GM23338 (cell line): ENCODE results near the gene ANKRD18B.
"Not testable (repeated sequence)": the region's sequence is repeated elsewhere in the genome, so short reads cannot be mapped to it uniquely, and the experiment has no call there.

ENCODE experiments used
- CREB1 ChIP-seq: fragments of 250-450 bp; sonication (Bioruptor Pico); IDR thresholded peaks from 2 replicates; pipeline ENCODE4 v1.5.0; 2020; ENCODE audit warnings: low read depth, mild to moderate bottlenecking, moderate library complexity
- EZH2 ChIP-seq: fragments of 200-600 bp; sonication (generic); IDR thresholded peaks from one replicate; pipeline ENCODE4 v1.8.0; 2017; ENCODE audit warnings: antibody characterized with exemption, mild to moderate bottlenecking, low read depth; ENCODE audit not compliant: unreplicated experiment
- POLR2AphosphoS5 ChIP-seq: IDR thresholded peaks from 2 replicates; pipeline ENCODE4 v1.6.1; 2016; ENCODE audit warnings: antibody characterized with exemption, low read depth
- TF ChIP-seq, protein P1 (sequence below), 2 experiments: fragments of 200-600 bp in 1 of 2; sonication (generic) in 1 of 2; conservative IDR thresholded peaks; 2 replicates each; pipeline versions ENCODE4 v1.5.1 to v1.6.1; 2016 to 2017; ENCODE audit warnings: antibody characterized with exemption in 2 of 2, low read depth in 2 of 2, mild to moderate bottlenecking in 2 of 2, moderate library complexity in 1 of 2
- TF ChIP-seq, protein P2 (sequence below): IDR thresholded peaks from one replicate; pipeline ENCODE4 v1.6.1; 2018; ENCODE audit warnings: antibody characterized with exemption; ENCODE audit not compliant: unreplicated experiment

DNA sequence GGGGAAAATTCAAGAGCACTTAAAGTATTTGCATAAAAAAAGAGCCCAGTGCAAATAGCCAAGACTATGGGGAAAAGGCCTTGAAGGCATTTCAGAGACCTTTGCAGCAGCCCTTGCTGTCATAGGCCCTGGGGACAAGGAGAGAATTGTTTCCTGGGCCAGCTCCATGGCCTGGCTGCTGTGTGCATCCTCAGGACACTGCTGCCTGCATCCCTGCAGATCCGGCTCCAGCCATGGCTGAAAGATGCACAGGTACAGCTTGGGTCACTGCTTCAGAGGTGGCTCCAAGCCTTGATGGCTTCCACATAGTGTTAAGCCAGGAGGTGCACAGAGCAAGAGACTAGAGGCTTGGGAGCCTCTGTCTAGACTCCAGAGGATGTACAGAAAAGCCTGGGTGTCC lies 55.9 kb downstream of the ANKRD18B start:
- TF ChIP-seq POLR2AphosphoS5, EZH2, CREB1: not testable (repeated sequence)
- TF ChIP-seq, protein P1, sequence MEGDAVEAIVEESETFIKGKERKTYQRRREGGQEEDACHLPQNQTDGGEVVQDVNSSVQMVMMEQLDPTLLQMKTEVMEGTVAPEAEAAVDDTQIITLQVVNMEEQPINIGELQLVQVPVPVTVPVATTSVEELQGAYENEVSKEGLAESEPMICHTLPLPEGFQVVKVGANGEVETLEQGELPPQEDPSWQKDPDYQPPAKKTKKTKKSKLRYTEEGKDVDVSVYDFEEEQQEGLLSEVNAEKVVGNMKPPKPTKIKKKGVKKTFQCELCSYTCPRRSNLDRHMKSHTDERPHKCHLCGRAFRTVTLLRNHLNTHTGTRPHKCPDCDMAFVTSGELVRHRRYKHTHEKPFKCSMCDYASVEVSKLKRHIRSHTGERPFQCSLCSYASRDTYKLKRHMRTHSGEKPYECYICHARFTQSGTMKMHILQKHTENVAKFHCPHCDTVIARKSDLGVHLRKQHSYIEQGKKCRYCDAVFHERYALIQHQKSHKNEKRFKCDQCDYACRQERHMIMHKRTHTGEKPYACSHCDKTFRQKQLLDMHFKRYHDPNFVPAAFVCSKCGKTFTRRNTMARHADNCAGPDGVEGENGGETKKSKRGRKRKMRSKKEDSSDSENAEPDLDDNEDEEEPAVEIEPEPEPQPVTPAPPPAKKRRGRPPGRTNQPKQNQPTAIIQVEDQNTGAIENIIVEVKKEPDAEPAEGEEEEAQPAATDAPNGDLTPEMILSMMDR (conservative IDR thresholded peaks at IDR 0.05; ENCODE audit: low read depth in 2 of 2): not testable (repeated sequence)
- TF ChIP-seq, protein P2, sequence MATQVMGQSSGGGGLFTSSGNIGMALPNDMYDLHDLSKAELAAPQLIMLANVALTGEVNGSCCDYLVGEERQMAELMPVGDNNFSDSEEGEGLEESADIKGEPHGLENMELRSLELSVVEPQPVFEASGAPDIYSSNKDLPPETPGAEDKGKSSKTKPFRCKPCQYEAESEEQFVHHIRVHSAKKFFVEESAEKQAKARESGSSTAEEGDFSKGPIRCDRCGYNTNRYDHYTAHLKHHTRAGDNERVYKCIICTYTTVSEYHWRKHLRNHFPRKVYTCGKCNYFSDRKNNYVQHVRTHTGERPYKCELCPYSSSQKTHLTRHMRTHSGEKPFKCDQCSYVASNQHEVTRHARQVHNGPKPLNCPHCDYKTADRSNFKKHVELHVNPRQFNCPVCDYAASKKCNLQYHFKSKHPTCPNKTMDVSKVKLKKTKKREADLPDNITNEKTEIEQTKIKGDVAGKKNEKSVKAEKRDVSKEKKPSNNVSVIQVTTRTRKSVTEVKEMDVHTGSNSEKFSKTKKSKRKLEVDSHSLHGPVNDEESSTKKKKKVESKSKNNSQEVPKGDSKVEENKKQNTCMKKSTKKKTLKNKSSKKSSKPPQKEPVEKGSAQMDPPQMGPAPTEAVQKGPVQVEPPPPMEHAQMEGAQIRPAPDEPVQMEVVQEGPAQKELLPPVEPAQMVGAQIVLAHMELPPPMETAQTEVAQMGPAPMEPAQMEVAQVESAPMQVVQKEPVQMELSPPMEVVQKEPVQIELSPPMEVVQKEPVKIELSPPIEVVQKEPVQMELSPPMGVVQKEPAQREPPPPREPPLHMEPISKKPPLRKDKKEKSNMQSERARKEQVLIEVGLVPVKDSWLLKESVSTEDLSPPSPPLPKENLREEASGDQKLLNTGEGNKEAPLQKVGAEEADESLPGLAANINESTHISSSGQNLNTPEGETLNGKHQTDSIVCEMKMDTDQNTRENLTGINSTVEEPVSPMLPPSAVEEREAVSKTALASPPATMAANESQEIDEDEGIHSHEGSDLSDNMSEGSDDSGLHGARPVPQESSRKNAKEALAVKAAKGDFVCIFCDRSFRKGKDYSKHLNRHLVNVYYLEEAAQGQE: not testable (repeated sequence)
